GM21529 (cell line): ENCODE results near the gene IL18R1.

Source experiments
- ATAC-seq: cut with Tn5 transposase; IDR thresholded peaks from one replicate; pipeline ENCODE4 v1.9.1; 2021; ENCODE audit not compliant: unreplicated experiment

IL18R1 gene

DNA sequence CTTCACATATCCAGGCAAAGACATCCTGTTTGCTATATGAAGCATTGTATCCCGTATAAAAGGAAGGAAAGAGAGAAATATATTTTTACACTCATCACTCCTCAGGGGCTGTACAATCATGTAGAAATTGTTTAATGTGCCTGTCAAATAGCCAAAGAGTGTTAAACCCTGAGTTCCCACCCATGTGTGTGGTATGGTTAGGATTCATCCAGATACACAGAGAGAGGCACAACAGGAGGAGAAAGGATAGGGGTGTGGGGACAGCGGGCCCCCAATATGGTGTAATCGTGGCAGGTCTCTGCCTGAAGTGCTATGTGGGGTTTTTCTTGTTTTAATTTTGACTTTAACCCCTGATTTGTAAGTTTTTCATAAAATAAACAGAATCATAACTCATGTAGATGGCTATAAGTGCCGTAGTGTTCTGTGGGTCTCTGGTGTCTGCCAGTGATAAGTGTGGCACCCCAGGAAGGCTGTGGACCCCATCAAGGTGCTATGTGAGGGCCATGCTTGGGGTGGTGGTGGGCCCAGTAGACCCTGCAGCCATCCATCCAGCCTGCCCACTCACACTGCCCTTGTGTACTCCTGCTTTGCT is 10.2 kb upstream of the IL18R1 start:
- ATAC-seq, result no peak

DNA sequence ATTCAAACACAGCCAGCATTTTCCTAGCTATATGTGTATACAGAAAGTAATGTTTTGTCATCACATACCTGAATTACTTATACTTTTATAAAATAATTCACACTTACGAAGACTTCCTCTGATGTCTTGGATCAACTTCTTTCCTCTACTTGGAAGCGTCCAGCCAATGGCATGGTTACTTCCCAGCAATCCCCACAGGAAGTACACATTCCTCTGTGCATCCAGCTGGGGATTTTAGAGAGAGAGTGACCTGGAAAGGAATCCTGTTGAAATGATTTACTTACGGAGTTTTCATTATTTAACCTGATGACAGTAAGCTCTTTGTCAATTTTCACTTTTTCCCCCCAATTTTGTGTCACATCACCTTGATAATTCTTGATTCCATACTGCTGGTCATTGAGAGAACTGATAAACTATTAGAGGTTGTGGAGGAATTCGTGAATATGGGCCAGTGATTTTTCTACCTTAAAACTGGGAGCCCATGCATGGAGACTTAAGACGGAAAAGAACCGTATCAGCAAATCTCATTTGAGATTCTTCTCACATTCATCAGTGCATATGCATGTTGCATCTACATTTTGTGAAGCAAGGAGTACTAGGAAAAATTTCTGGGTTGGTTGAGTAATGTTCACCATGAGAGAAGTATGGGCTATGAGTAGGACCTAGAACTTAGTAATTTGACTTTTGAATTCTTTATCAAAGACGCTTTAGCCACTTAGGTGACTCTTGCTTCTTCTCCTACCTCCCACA is 9.0 kb upstream of the IL18R1 start:
- ATAC-seq, result no peak

DNA sequence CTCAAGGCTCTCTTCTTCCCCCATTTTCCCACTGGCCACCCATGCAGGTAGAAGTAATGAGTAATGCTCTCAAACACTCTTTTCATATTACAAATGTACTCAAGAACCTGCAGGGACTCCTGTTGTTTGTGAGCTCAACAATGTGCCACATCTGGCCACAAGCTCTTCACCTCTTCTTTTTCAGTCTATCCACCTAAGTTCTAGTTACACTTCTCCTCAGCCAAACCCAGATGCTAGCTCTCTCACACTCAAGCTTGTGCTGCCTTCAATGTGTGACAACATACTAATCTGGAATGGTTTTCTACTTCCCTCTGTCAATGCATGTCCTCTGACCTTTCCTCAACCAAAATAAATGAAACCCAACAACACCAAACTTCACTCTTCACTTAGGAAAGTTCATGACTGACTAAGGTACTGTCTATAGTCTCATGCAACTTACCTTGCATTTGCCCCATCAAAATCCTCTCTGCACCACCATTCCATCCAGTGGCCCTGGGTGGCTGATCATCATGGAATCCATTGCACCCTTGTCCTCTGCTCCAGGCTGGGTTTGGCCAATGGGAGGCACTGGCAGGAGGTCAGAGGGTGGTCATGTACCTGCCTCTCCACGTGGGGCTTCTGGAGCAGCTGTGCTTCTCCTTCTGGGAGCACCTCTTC is 5.3 kb upstream of the IL18R1 start:
- ATAC-seq, result no peak

DNA sequence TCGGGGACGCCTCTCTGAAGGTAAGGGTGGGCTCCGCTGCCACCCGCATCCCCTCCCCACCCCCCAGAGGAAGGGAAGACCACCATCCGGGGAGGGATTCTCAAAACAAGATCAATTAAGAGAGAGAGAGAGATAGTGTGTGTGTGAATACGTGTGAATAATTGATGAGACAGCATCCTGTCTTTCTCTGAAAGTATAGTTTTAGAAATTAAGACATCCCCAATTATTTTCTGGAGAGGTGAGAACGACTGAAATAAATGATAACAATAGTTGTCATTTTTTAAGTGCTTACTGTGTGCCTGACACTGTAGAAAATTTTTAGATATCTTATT is 751 bp downstream of the IL18R1 start:
- ATAC-seq, result peak; percentile 4

DNA sequence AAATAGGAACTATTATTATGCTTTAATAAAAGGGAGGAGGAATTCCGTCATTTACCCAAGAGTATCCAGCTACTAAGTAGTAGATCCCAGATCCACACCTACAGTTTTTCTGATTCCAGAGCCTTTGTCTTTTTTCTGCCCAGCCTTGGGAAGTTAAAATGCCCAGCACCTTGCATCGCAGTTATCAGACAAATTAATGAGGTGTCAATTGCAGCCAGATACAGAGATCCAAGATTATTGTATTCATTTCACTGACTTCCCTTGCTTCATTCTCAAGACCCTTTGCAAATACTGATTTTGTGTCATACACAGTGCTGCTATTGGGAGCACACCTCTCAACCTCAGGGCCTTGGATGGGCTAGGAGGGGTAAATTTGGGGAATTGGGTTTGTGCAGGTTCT is 1.1 kb downstream of the IL18R1 start:
- no peak for ATAC-seq

GRCh38 chr2:102357937-102358336 is 2.3 kb downstream of the IL18R1 start:
- peak; percentile 25 for ATAC-seq

GRCh38 chr2:102358496-102358895 is 2.9 kb downstream of the IL18R1 start:
- no peak for ATAC-seq

- ATAC-seq, result no peak
Measured at GRCh38 chr2:102359527-102359926, 3.9 kb downstream of the IL18R1 start.

DNA sequence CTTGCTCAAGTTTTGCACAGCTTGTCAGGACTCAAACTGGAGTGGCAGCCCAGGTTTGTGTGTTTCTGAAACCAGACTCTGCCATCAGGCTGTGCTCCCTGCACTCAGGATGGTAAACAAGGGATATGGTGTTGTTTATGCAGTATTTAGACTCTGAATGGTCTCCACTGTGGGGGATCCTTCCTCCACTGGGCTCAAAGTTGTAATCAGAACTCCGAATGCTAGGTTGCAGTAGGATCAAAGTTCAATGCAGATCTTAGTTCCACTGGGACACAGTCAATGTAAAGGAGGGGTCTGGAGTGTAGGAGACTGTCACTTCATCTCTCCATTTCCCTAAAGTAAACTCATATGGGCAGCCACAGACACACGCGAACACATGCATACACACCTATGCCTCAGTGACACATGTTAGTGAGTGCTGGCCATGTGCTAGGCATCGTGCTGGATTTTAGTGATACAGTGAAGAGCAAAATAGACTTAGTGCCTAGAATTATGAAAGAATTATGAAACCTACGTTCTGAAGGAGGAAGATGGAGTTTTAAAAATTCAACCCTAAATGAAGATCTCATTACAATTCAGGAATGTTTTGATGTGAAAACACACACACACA is 6.1 kb downstream of the IL18R1 start:
- no peak for ATAC-seq

- no peak for ATAC-seq
Measured at GRCh38 chr2:102365763-102366162, 10.2 kb downstream of the IL18R1 start.

DNA sequence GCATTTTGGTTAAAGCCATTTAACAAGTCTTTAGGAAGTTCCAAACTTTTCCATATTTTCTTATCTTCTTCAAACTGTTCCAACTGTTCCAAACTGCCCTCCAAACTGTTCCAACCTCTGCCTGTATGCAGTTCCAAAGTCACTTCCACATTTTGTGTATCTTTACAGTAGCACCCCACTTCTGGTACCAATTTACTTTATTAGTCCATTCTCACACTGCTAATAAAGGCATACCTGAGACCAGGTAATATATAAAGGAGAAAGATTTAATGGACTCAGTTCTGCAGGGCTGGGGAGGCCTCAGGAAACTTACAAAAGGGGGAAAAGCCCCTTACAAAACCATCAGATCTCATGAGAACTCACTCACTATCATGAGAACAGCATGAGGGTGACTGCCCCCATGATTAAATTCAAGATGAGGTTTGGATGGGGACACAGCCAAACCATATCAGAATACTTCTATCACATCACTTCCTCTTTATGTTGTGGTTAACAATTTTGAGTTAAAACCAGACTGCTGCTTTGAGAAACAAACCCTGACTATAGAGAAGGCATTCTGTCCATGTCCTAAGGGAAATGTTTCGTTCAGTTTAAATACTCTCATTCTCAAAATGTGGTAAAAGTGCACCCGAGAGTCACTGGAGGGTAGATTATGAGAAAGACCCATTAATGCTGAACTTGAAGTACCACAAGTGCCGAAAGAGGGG is 11.0 kb downstream of the IL18R1 start:
- ATAC-seq, result peak; percentile 74

- ATAC-seq, result peak; percentile 60
Measured at GRCh38 chr2:102367331-102367971, 11.9 kb downstream of the IL18R1 start.

DNA sequence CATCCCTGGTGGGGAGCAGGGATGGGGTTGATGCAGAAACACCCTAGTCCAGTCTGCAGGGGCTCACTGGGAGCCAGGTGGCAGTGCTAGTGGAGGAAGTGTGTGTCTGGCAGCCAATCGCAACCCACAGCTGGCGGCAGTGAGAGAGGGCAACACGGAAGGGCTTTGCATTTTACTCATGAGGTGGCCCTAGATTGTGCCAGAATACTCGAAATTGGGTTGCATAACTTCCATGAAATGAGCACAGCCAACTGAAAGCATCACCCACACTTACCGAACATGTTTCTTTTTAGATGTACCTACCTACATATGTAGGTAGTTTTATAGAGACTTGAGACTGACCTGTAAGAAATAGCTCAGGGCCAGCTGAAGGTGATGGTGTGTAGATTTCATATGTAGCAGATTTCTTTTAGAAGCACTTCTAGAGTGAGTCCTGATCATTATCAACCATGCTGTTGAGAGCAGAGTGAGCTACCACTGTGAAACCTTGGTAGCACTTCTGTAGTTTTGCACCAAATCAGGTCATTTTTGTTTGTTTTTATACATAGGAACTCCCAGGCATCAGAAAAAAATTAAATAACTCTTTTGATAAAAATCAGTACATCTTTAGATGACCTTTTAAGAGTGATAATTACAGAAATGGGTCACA is 13.0 kb downstream of the IL18R1 start:
- ATAC-seq, result no peak

DNA sequence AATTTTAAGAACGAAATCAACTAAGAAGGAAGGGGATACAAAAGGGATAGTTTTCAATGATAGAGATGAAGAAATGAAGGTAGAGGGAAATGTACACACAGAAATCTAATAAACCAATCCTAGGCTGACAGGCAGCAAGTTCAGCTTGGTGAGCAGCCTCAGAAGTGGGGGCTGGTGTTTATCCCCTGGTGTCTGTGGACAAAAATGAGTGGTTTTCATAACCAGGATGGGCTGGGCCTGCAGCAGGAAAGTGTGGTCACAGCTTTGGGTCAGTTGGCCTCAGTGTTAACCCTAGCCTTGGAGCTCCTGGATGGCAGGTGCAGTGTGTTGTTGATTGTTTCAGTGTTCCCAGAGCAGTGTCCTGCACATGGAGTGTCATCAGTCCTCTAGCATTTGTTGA is 14.3 kb downstream of the IL18R1 start:
- ATAC-seq, result no peak

DNA sequence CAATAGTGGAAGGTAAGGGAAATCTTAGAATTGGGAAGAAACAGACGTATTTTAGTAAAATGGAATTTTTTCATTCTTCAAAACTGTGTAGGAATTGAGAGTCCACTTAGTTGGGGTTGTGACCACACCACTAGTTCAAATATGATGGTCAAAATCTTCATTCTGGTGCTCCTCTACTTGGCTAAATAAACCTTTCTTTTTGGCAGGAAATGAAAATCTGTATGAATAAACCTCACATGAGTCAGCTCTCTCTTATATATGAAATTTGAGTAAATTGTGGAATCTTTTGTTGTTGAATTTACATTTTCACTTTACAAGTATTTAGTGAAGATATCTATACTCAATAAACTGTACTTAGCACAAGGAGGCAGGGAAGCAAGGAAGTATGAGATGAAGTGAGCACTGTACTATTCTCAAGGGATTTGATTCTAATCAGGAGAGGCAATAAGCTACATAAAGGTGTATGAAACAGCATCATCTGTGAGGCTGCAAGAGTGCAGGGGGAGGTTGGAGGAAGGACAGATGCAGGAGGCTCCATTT is 20.5 kb downstream of the IL18R1 start:
- ATAC-seq, result no peak

DNA sequence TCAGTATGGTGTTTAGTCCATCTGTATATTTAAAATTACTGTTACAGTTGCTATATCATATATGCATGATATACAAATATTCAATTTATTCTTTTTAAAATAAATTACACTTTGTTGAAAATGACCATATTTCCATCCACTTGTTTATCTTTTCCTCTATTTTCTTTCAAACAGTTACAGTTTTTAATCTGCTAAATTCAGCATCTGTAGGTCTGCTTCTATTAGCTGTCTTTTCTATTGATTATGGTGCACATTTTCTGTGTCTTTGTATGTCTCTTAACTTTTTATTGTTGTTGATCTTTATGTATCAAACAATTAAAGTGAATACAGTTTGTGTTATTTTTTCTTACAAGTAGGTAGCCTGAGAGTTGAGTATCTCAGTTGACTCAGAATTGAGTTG is 28.1 kb downstream of the IL18R1 start:
- ATAC-seq, result no peak

DNA sequence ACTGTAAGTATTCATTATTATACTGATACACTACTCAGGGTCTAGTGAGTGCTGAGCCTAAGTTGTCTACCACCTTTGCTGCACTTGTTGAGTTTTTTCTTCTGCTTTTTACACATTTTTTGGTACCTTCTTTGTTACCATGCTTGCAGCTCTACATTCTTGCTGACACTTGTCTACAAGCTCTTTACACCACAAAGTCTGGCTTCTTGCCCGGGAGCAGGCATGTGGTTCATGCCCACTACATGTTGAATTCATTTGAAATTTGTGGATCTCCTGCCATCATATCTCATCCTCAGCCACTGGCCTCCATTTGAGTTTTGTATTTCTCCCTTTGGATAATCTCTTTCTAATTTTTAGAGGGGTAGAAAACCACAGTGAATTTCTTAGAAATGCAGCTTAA is 29.9 kb downstream of the IL18R1 start:
- no peak for ATAC-seq

DNA sequence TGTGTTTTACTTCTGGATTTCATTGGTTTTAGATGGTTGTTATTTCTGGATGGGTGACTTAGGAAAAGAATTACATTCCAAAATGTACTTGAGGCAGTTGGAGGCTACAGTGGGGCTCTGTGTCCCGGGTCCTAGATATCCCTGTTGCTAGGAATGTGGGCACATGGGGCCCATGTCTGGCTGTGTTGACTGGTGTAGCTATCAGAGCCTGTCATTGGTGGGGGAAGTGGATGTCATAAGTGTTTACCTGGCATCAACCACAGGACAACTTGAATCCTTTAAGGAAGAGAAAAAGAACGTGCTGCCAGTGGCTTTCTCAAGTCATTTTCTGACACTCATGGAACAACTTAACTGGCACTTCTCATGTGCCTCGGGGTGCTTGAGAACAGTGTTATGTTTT is 30.4 kb downstream of the IL18R1 start:
- no peak for ATAC-seq

- no peak for ATAC-seq
Measured at GRCh38 chr2:102386867-102387541, 31.4 kb downstream of the IL18R1 start.
